Measurements from ENCODE around the gene ARHGAP8. TPM values are rescaled to one million over a fixed set of nuclear protein-coding genes. Genes with fewer than 3 reads are reported as not detected.
A peak's percentile ranks its signal among the peaks of the same experiment; 100 is the strongest.

Gene ARHGAP8
- total RNA-seq, 1 donor from 2014 or later: 38.1 TPM

- no peak for TF ChIP-seq CTCF (conservative IDR thresholded peaks at IDR 0.05; ENCODE audit: low read depth, low read length)
- no peak for DNase-seq (ENCODE audit: low read depth)
- H3K4me3 ChIP-seq (ENCODE audit: low read depth, low read length): no peak overlapping the region
Measured at GRCh38 chr22:44734278-44734677, 18.1 kb upstream of the ARHGAP8 start.

- no peak overlapping the region for H3K4me3 ChIP-seq (ENCODE audit: low read depth, low read length)
- no peak for DNase-seq (ENCODE audit: low read depth)
- TF ChIP-seq CTCF (conservative IDR thresholded peaks at IDR 0.05; ENCODE audit: low read depth, low read length): no peak
Measured at GRCh38 chr22:44734801-44735517, 17.4 kb upstream of the ARHGAP8 start.

- no peak for DNase-seq (ENCODE audit: low read depth)
- peak; percentile 66 for TF ChIP-seq CTCF (conservative IDR thresholded peaks at IDR 0.05; ENCODE audit: low read depth, low read length)
- H3K4me3 ChIP-seq (ENCODE audit: low read depth, low read length): no peak overlapping the region
Measured at GRCh38 chr22:44735518-44736428, 16.6 kb upstream of the ARHGAP8 start.

GRCh38 chr22:44736581-44737405, 15.6 kb upstream of the ARHGAP8 start:
- H3K4me3 ChIP-seq (ENCODE audit: low read depth, low read length): no peak overlapping the region
- DNase-seq (ENCODE audit: low read depth): no peak
- TF ChIP-seq CTCF (conservative IDR thresholded peaks at IDR 0.05; ENCODE audit: low read depth, low read length): no peak

- no peak for TF ChIP-seq CTCF (conservative IDR thresholded peaks at IDR 0.05; ENCODE audit: low read depth, low read length)
- DNase-seq (ENCODE audit: low read depth): no peak
- no peak overlapping the region for H3K4me3 ChIP-seq (ENCODE audit: low read depth, low read length)
Measured at GRCh38 chr22:44737406-44738346, 14.7 kb upstream of the ARHGAP8 start.

GRCh38 chr22:44738347-44738715, 14.0 kb upstream of the ARHGAP8 start:
- no peak for TF ChIP-seq CTCF (conservative IDR thresholded peaks at IDR 0.05; ENCODE audit: low read depth, low read length)
- H3K4me3 ChIP-seq (ENCODE audit: low read depth, low read length): no peak overlapping the region
- DNase-seq (ENCODE audit: low read depth): no peak

All from epithelial cell of proximal tubule (primary cell).